UCSD-AML1 (cell line): ENCODE results near the gene POP4.
A peak's percentile ranks its signal among the peaks of the same experiment; 100 is the strongest.

Experiments
- DNase-seq: peaks from one replicate; lab custom pipeline; 2025; ENCODE audit not compliant: unreplicated experiment; lab: John Stamatoyannopoulos, UW

POP4 gene

GRCh38 chr19:29629836-29630534 is 23.9 kb downstream of the POP4 start:
- DNase-seq: no peak

GRCh38 chr19:29630655-29631054 is 24.6 kb downstream of the POP4 start:
- DNase-seq: no peak

- DNase-seq: no peak
Measured at GRCh38 chr19:29631450-29631849, 25.4 kb downstream of the POP4 start.

- DNase-seq: no peak
Measured at GRCh38 chr19:29634002-29634401, 27.9 kb downstream of the POP4 start.

GRCh38 chr19:29634423-29635130 is 28.5 kb downstream of the POP4 start:
- no peak for DNase-seq

GRCh38 chr19:29635963-29636362 is 29.9 kb downstream of the POP4 start:
- DNase-seq: no peak

GRCh38 chr19:29636553-29637360 is 30.7 kb downstream of the POP4 start:
- no peak for DNase-seq

- DNase-seq: no peak
Measured at GRCh38 chr19:29639086-29639485, 33.0 kb downstream of the POP4 start.

- no peak for DNase-seq
Measured at GRCh38 chr19:29640231-29640630, 34.1 kb downstream of the POP4 start.

- no peak for DNase-seq
Measured at GRCh38 chr19:29641597-29641996, 35.5 kb downstream of the POP4 start.

GRCh38 chr19:29643361-29643935 is 37.4 kb downstream of the POP4 start:
- no peak for DNase-seq

GRCh38 chr19:29644210-29644609 is 38.1 kb downstream of the POP4 start:
- no peak for DNase-seq

GRCh38 chr19:29645491-29645867 is 39.4 kb downstream of the POP4 start:
- DNase-seq: no peak

- DNase-seq: peak; percentile 54
Measured at GRCh38 chr19:29645911-29646310, 39.8 kb downstream of the POP4 start.

- DNase-seq: no peak
Measured at GRCh38 chr19:29650772-29651387, 44.8 kb downstream of the POP4 start.

- no peak for DNase-seq
Measured at GRCh38 chr19:29651622-29652394, 45.7 kb downstream of the POP4 start.

- no peak for DNase-seq
Measured at GRCh38 chr19:29653398-29653797, 47.3 kb downstream of the POP4 start.

GRCh38 chr19:29655648-29656335 is 49.7 kb downstream of the POP4 start:
- no peak for DNase-seq

- no peak for DNase-seq
Measured at GRCh38 chr19:29658221-29658991, 52.3 kb downstream of the POP4 start.
